ENCODE data around the gene DDX10.

GRCh38 chr11:108629274-108629673 lies 35.6 kb upstream of the DDX10 start:
- TF ChIP-seq GATA2 (IDR thresholded peaks at IDR 0.05; ENCODE audit: low read depth, low read length), result no peak
- no peak for TF ChIP-seq GATA3 (IDR thresholded peaks at IDR 0.05; ENCODE audit: low read depth, low read length)

All from SH-SY5Y (cell line).